Epithelial cell of alveolus of lung (primary cell): ENCODE measurements around the gene PILRA. TPM values are rescaled to one million over a fixed set of nuclear protein-coding genes. Genes with fewer than 3 reads are reported as not detected.

ENCODE experiments used
- total RNA-seq: library from RNA; depleted of rRNA; stranded (reverse); fragments of >200 nt; gene quantifications from 2 replicates; pipeline ENCODE4 v1.2.1, GENCODE V29; 2015

The PILRA gene
- 4.4 TPM in 1 of 2 replicates, not detected in the other for total RNA-seq

DNA sequence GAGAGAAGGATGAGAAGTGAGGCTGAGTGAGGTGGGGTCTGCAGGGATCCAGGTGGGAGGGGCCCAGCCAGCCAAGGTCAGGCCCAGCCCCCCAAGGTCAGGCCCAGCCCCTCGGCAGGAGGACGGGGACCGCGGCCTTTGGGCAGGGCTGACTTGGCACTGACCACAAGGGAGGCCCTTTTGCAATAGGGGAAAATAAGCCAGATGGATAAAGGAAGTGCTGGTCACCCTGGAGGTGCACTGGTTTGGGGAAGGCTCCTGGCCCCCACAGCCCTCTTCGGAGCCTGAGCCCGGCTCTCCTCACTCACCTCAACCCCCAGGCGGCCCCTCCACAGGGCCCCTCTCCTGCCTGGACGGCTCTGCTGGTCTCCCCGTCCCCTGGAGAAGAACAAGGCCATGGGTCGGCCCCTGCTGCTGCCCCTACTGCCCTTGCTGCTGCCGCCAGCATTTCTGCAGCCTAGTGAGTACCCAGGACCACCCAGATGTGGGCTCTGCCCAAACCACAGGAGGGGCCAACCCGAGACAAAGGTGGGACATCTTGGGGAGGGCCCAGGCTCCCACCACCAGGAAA, at the start of gene PILRA:
TSS of gene PILRA (plus strand) at position 227 of the 571 bp plus-strand sequence. CDS start at position 397, 170 bp downstream.

DNA sequence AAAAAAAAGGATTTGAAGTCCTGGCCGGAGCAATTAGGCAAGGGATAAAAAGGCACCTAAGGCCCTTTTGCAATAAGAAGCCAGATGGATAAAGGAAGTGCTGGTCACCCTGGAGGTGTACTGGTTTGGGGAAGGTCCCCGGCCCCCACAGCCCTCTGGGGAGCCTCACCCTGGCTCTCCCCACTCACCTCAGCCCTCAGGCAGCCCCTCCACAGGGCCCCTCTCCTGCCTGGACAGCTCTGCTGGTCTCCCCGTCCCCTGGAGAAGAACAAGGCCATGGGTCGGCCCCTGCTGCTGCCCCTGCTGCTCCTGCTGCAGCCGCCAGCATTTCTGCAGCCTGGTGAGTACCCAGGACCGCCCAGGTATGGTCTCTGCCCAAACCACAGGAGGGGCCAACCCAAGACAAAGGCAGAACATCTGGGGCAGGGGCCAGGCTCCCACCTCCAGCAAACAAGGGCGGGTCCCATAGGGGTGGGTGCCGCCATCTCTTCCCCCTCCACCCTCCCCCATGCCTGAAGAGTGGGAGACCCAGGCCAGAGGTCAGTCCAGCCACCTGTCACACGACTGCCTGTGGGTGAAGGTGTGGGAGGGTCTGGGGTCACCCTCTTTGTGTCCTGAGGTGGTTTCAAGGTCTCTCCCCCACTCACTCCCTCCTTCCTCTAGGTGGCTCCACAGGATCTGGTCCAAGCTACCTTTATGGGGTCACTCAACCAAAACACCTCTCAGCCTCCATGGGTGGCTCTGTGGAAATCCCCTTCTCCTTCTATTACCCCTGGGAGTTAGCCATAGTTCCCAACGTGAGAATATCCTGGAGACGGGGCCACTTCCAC, 15.0 kb upstream of the PILRA start, which contains the start of gene PILRB:
TSS of gene PILRB (plus strand) at position 91 of the 830 bp plus-strand sequence. CDS start at position 277, 186 bp downstream.

GRCh38 chr7:100428199-100428966, 55.1 kb downstream of the PILRA start, which contains the start of gene ZCWPW1:
Gene ZCWPW1 (minus strand): TSS chr7:100428703. CDS start chr7:100420649, 8,054 bp downstream.

DNA sequence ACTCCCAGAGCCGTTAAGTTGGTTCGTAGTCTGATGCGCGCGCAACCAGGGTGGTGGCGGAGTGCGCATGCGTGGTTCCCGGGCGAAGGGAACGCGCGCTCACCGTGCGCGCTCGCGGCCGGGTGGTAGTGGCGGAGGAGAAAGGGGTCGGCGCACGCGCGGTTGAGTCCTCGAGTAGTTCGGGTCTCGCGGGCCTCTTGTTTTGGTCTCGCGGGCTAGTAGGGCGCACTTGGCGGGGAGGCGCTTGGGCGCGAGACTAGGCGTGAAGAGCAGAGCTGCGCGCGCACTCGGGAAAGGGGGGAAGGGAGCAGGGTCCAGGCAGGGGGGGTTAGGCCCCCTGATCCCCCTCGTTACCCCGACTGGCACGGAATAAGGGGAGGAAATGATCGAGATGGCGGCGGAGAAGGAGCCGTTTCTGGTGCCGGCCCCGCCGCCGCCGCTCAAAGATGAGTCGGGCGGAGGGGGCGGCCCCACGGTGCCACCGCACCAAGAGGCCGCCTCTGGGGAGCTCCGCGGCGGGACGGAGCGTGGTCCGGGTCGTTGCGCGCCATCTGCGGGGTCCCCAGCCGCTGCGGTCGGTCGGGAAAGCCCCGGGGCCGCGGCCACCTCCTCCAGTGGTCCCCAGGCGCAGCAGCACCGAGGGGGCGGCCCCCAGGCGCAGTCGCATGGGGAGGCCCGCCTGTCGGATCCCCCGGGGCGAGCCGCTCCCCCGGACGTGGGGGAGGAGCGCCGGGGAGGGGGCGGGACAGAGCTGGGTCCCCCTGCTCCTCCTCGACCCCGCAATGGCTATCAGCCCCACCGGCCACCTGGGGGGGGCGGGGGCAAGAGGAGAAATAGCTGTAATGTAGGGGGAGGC, 56.6 kb downstream of the PILRA start, which contains the start of gene MEPCE:
TSS of gene MEPCE (plus strand) at position 195 of the 856 bp plus-strand sequence. CDS start at position 383, 188 bp downstream.

Other genes starting within 250 kb of the PILRA start
- 0.48 and 4.3 TPM in 2 replicates for gene MBLAC1, start 246.5 kb upstream of the PILRA start, total RNA-seq
- 139 and 189 TPM in 2 replicates for gene LAMTOR4, start 224.6 kb upstream of the PILRA start, total RNA-seq
- 4.2 and 8.9 TPM in 2 replicates for gene TRAPPC14, start 214.8 kb upstream of the PILRA start, total RNA-seq
- gene GAL3ST4, start 204.9 kb upstream of the PILRA start, total RNA-seq: 5.6 and 9.7 TPM in 2 replicates
- gene GPC2, start 196.1 kb upstream of the PILRA start, total RNA-seq: 2.5 and 3.1 TPM in 2 replicates
- gene STAG3, start 195.6 kb upstream of the PILRA start, total RNA-seq: 0.16 and 0.91 TPM in 2 replicates
- gene PVRIG, start 153.5 kb upstream of the PILRA start, total RNA-seq: not detected in 2 replicates
- not detected in 2 replicates for gene SPDYE3, start 65.8 kb upstream of the PILRA start, total RNA-seq
- gene PILRB, start 15.4 kb upstream of the PILRA start, total RNA-seq: 1.9 and 13.3 TPM in 2 replicates
- 0.52 and 1.8 TPM in 2 replicates for gene ZCWPW1, start 55.2 kb downstream of the PILRA start, total RNA-seq
- gene MEPCE, start 56.3 kb downstream of the PILRA start, total RNA-seq: 27.7 and 35.9 TPM in 2 replicates
- 15.6 and 33.1 TPM in 2 replicates for gene PPP1R35, start 63.0 kb downstream of the PILRA start, total RNA-seq
- gene SPACDR, start 90.8 kb downstream of the PILRA start, total RNA-seq: not detected in 2 replicates
- 35.6 and 79.0 TPM in 2 replicates for gene TSC22D4, start 105.7 kb downstream of the PILRA start, total RNA-seq
- 2.2 and 10.5 TPM in 2 replicates for gene NYAP1, start 110.4 kb downstream of the PILRA start, total RNA-seq
- 6.6 and 16.9 TPM in 2 replicates for gene AGFG2, start 165.7 kb downstream of the PILRA start, total RNA-seq
- gene SAP25, start 200.4 kb downstream of the PILRA start, total RNA-seq: 1.5 TPM in 1 of 2 replicates, not detected in the other
- 36.5 and 119 TPM in 2 replicates for gene LRCH4, start 212.6 kb downstream of the PILRA start, total RNA-seq
- 0.65 and 2.9 TPM in 2 replicates for gene FBXO24, start 212.8 kb downstream of the PILRA start, total RNA-seq
- gene PCOLCE, start 228.9 kb downstream of the PILRA start, total RNA-seq: 351 and 978 TPM in 2 replicates
- 18.2 and 23.9 TPM in 2 replicates for gene MOSPD3, start 239.1 kb downstream of the PILRA start, total RNA-seq